K562 (cell line): Measurements from ENCODE around the gene DTNBP1. TPM values are rescaled to one million over a fixed set of nuclear protein-coding genes. Genes with fewer than 3 reads are reported as not detected.

Experiments
- EP400 ChIP-seq: fragments of 450-650 bp; IDR thresholded peaks from 2 replicates; pipeline ENCODE4 v1.6.1; 2017; ENCODE audit warnings: antibody characterized with exemption, mild to moderate bottlenecking, moderate library complexity
- ETS2 ChIP-seq: IDR thresholded peaks from 2 replicates; pipeline ENCODE4 v1.6.1; 2016; ENCODE audit warnings: borderline replicate concordance, missing genetic modification characterization, mild to moderate bottlenecking, moderate library complexity, missing compliant biosample characterization; ENCODE audit not compliant: poor library complexity, severe bottlenecking
- MECOM ChIP-seq: fragments of 250-450 bp; sonication (Bioruptor Pico); IDR thresholded peaks from 2 replicates; pipeline ENCODE4 v1.8.0; 2022; ENCODE audit warnings: inconsistent platforms
- SMAD1 ChIP-seq: fragments of 150-350 bp; IDR thresholded peaks from 2 replicates; pipeline ENCODE4 v1.6.1; 2014; ENCODE audit warnings: low read length, low read depth; ENCODE audit not compliant: partially characterized antibody
- SRF ChIP-seq, 2 experiments: fragments of 250-450, 450-650 bp in 1 of 2; sonication (Bioruptor Pico) in 1 of 2; sonication (generic) in 1 of 2; formaldehyde crosslinking; IDR thresholded peaks; 2 replicates each; pipeline versions ENCODE4 v1.5.0 to v1.5.1; 2020 to 2022; ENCODE audit warnings: mild to moderate bottlenecking in 1 of 2, missing genetic modification reagents in 1 of 2
- SRSF7 ChIP-seq: fragments of 200-400 bp; formaldehyde crosslinking; optimal IDR thresholded peaks from 2 replicates; pipeline ENCODE3; 2017; ENCODE audit warnings: mild to moderate bottlenecking, low read depth, low read length
- TAF9B ChIP-seq: fragments of 450-650 bp; IDR thresholded peaks from 2 replicates; pipeline ENCODE4 v1.6.1; 2018; ENCODE audit warnings: mild to moderate bottlenecking; ENCODE audit not compliant: partially characterized antibody
- TCF3 ChIP-seq: sonication (generic); formaldehyde crosslinking; IDR thresholded peaks from 2 replicates; pipeline ENCODE4 v1.4.0; 2020; ENCODE audit warnings: mild to moderate bottlenecking, missing genetic modification reagents
- ZNF224 ChIP-seq: sonication (generic); formaldehyde crosslinking; IDR thresholded peaks from 2 replicates; pipeline ENCODE4 v1.8.0; 2022; ENCODE audit warnings: mild to moderate bottlenecking, missing genetic modification reagents
- polyA plus RNA-seq, 8 experiments: library from polyadenylated mRNA; depleted of rRNA in 4 of 8; stranded (reverse) in 5 of 8; unstranded in 3 of 8; fragments of >200 nt; fragmentation: Nextera tagmentation in 2 of 8; fragmentation: Illumina TruSeq in 1 of 8; extraction: Ambion mirVana in 2 of 8; extraction: Trizol in 1 of 8; gene quantifications; 2 replicates each; pipeline versions ENCODE4 v1.2.1 to v1.2.3, GENCODE V29; 2011 to 2014; ENCODE audit warnings: inconsistent platforms in 1 of 8, missing spikeins in 1 of 8
- total RNA-seq, 7 experiments: library from RNA; depleted of rRNA in 6 of 7; stranded (reverse); fragments of >200 nt in 6 of 7; fragmentation: Illumina TruSeq in 2 of 7; extraction: Trizol in 2 of 7; gene quantifications; 2 replicates each; pipeline versions ENCODE4 v1.2.1 to v1.2.3, GENCODE V29; 2011 to 2021; ENCODE audit warnings: low replicate concordance in 1 of 7
- TF ChIP-seq, protein P1 (sequence below): fragments of 150-350 bp; IDR thresholded peaks from 2 replicates; pipeline ENCODE4 v1.6.1; 2014; ENCODE audit warnings: low read depth, mild to moderate bottlenecking, low read length, borderline replicate concordance
- TF ChIP-seq, protein P2 (sequence below): fragments of 450-650 bp; IDR thresholded peaks from 2 replicates; pipeline ENCODE4 v1.6.1; 2017; ENCODE audit warnings: antibody characterized with exemption
- TF ChIP-seq, protein P3 (sequence below): fragments of 250-450 bp; sonication (Bioruptor Pico); IDR thresholded peaks from 2 replicates; pipeline ENCODE4 v1.5.0; 2021
- TF ChIP-seq, protein P4 (sequence below), 2 experiments: fragments of 450-650 bp in 1 of 2; IDR thresholded peaks; 2 replicates each; pipeline ENCODE4 v1.6.1; 2011 to 2017; ENCODE audit warnings: low read depth in 2 of 2, antibody characterized with exemption in 1 of 2, borderline replicate concordance in 1 of 2, low read length in 1 of 2, mild to moderate bottlenecking in 1 of 2, mixed read lengths in 1 of 2; ENCODE audit not compliant: control insufficient read depth in 1 of 2
- TF ChIP-seq, protein P5 (sequence below): fragments of 250-450 bp; sonication (Bioruptor Pico); IDR thresholded peaks from 2 replicates; pipeline ENCODE4 v1.9.0; 2021; ENCODE audit warnings: mild to moderate bottlenecking, inconsistent platforms

Gene DTNBP1
- total and polyA plus RNA-seq, 9 of the 15 experiments (the other 6 are each of a cell fraction or from before 2014, with no cell fraction given): 16.7 to 54.5 (median 21.4) TPM

DNA sequence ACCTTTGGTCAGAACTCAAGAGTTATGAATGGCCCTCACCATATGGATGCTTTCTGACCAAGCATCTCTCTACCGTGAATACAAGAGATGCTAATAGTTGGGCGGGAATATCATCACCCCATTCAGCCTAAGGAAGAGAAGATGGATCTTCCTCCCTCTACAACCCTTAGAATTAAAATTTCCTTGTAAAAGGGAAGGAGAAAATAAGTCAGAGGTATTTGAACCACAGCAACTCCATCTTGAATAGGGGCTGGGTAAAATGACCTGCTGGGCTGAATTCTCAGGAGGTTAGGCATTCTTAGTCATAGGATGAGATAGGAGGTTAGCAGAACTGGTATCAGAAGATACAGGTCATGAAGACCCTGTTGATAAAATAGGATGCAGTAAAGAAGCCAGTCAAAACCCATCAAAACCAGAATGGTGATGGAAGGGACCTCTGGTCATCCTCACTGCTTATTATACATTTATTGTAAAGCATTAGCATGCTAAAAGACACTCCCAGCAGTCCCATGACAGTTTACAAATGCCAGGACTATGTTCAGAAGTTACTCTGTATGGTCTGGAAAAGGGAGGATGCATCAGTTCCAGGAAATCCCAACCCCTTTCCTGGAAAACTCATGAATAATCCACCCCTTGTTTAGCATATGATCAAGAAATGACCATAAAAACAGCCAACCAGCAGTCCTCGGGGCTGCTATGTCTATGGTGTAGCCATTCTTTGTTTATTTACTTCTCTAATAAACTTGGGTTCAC is 101.2 kb downstream of the DTNBP1 start (continued):
- TF ChIP-seq, protein P1, sequence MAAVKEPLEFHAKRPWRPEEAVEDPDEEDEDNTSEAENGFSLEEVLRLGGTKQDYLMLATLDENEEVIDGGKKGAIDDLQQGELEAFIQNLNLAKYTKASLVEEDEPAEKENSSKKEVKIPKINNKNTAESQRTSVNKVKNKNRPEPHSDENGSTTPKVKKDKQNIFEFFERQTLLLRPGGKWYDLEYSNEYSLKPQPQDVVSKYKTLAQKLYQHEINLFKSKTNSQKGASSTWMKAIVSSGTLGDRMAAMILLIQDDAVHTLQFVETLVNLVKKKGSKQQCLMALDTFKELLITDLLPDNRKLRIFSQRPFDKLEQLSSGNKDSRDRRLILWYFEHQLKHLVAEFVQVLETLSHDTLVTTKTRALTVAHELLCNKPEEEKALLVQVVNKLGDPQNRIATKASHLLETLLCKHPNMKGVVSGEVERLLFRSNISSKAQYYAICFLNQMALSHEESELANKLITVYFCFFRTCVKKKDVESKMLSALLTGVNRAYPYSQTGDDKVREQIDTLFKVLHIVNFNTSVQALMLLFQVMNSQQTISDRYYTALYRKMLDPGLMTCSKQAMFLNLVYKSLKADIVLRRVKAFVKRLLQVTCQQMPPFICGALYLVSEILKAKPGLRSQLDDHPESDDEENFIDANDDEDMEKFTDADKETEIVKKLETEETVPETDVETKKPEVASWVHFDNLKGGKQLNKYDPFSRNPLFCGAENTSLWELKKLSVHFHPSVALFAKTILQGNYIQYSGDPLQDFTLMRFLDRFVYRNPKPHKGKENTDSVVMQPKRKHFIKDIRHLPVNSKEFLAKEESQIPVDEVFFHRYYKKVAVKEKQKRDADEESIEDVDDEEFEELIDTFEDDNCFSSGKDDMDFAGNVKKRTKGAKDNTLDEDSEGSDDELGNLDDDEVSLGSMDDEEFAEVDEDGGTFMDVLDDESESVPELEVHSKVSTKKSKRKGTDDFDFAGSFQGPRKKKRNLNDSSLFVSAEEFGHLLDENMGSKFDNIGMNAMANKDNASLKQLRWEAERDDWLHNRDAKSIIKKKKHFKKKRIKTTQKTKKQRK: no peak
- TF ChIP-seq MECOM (CRISPR knock-in tag) (peak; percentile 92), SRF (CRISPR knock-in tag; IDR thresholded peaks at IDR 0.05) (no peak), SRSF7 (no peak), ZNF224 (CRISPR knock-in tag) (no peak), ETS2 (tag) (no peak), TCF3 (CRISPR knock-in tag) (no peak), SMAD1 (no peak), TAF9B (no peak), EP400 (no peak)
- TF ChIP-seq, protein P2, sequence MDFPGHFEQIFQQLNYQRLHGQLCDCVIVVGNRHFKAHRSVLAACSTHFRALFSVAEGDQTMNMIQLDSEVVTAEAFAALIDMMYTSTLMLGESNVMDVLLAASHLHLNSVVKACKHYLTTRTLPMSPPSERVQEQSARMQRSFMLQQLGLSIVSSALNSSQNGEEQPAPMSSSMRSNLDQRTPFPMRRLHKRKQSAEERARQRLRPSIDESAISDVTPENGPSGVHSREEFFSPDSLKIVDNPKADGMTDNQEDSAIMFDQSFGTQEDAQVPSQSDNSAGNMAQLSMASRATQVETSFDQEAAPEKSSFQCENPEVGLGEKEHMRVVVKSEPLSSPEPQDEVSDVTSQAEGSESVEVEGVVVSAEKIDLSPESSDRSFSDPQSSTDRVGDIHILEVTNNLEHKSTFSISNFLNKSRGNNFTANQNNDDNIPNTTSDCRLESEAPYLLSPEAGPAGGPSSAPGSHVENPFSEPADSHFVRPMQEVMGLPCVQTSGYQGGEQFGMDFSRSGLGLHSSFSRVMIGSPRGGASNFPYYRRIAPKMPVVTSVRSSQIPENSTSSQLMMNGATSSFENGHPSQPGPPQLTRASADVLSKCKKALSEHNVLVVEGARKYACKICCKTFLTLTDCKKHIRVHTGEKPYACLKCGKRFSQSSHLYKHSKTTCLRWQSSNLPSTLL: no peak
- TF ChIP-seq, protein P3, sequence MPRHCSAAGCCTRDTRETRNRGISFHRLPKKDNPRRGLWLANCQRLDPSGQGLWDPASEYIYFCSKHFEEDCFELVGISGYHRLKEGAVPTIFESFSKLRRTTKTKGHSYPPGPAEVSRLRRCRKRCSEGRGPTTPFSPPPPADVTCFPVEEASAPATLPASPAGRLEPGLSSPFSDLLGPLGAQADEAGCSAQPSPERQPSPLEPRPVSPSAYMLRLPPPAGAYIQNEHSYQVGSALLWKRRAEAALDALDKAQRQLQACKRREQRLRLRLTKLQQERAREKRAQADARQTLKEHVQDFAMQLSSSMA (CRISPR knock-in tag): 0 out of 2 replicates have a peak, but pooled peaks have one; percentile 25
- TF ChIP-seq, protein P4, sequence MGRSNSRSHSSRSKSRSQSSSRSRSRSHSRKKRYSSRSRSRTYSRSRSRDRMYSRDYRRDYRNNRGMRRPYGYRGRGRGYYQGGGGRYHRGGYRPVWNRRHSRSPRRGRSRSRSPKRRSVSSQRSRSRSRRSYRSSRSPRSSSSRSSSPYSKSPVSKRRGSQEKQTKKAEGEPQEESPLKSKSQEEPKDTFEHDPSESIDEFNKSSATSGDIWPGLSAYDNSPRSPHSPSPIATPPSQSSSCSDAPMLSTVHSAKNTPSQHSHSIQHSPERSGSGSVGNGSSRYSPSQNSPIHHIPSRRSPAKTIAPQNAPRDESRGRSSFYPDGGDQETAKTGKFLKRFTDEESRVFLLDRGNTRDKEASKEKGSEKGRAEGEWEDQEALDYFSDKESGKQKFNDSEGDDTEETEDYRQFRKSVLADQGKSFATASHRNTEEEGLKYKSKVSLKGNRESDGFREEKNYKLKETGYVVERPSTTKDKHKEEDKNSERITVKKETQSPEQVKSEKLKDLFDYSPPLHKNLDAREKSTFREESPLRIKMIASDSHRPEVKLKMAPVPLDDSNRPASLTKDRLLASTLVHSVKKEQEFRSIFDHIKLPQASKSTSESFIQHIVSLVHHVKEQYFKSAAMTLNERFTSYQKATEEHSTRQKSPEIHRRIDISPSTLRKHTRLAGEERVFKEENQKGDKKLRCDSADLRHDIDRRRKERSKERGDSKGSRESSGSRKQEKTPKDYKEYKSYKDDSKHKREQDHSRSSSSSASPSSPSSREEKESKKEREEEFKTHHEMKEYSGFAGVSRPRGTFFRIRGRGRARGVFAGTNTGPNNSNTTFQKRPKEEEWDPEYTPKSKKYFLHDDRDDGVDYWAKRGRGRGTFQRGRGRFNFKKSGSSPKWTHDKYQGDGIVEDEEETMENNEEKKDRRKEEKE (IDR thresholded peaks at IDR 0.05; ENCODE audit: borderline replicate concordance in 1 of 2, control insufficient read depth in 1 of 2, low read depth in 2 of 2, low read length in 1 of 2): no peak
- TF ChIP-seq, protein P5, sequence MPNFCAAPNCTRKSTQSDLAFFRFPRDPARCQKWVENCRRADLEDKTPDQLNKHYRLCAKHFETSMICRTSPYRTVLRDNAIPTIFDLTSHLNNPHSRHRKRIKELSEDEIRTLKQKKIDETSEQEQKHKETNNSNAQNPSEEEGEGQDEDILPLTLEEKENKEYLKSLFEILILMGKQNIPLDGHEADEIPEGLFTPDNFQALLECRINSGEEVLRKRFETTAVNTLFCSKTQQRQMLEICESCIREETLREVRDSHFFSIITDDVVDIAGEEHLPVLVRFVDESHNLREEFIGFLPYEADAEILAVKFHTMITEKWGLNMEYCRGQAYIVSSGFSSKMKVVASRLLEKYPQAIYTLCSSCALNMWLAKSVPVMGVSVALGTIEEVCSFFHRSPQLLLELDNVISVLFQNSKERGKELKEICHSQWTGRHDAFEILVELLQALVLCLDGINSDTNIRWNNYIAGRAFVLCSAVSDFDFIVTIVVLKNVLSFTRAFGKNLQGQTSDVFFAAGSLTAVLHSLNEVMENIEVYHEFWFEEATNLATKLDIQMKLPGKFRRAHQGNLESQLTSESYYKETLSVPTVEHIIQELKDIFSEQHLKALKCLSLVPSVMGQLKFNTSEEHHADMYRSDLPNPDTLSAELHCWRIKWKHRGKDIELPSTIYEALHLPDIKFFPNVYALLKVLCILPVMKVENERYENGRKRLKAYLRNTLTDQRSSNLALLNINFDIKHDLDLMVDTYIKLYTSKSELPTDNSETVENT: no peak
